HL-60/S4 treated with phorbol 12-myristate 13-acetate at 8.2 ng/mL for 4 days and 3 days (cell line): Measurements from ENCODE around the gene CCDC85C.

Source experiments
- in situ Hi-C: fragments of 300-500 bp; cut with MboI; formaldehyde crosslinking; loops from 2 replicates; pipeline ENCODE4 v1.15.0; 2022; ENCODE audit warnings: low sequenced_read_pairs

CCDC85C gene

GRCh38 chr14:99592394-99592793 is 11.6 kb downstream of the CCDC85C start:
- in situ Hi-C loops, result no loop called here

DNA sequence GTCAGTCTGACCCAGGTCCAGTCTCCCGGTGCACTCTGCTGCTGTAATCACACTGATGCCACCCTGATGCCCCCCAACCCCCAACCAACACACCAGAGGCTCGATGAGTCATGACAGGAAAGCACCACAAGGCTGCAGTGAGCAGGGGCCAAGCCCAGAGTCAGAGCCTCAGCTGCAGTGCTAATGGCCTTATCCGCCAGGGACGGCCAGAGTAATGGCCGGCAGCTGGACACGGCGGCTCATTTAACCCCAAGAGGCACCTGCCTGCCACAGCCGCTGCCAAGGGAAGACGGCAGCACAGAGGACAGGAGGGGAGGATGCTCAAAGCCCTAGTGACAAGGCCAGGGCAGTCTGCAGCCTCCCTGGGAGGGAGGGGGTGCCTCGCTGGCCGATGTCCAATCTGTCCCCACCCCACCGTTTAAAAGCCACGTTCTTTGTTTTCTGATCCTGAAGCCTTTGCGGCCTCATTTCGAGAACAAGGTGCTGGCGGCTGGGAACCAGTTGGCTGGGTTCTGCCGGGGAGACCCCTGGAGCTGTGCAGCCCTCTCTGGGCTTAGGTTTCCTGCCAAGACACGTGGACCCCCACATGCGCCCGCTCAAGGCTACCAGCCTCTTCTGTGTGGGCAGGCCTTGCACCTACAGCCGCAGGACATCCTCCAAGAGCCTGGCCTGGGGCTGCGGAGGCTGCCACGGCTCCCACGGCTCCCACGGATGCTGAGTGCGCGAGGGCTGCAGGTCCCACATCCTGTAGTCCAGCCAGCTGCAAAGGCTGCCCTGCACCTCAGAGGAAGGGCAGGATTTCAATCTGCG is 13.1 kb downstream of the CCDC85C start:
- in situ Hi-C loops, result no loop called here

DNA sequence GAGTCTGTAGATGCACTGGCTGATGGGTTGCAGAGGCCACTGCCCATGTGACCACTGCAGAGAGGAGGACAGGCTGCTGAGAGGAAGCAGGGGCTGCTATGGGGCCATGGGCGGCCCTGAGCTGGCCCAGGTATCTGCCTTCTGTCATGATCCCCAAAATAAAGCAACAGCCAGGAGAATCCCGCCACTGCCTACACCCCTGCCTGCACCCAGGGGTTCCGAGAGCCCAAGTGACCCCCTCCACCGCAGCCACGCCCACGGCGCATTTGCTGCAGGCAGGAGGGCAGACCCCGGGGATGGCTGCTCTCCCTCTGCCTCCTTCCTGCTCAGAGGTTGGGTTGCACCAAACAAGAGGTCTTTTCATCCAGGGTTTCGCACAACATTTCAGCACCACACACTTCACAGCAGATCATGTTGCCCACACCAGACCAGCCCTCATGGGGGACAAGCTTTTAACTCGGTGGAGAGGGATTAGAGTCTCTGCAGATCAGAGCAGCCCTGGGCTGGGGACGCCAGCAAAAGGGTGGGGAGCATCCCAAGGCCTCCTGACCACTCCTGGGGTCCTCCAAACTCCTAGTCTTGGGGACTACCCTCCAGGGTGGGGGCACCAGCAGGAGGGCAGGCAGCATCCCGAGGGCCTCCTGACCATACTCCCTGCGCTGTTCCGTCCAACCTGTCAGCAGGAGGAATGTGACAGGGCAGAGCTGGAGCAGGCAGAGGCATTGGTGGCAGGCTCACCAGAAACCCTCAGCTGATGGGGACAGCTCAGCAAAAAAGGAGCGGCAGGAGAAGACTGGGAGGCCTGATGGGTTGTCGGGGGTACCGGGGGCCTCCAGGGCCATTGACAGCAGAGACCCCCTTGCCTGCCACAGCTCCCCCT is 14.1 kb downstream of the CCDC85C start:
- in situ Hi-C loops, result no loop called here

- in situ Hi-C loops, result no loop called here
These were observed 15.0 kb downstream of the CCDC85C start for GRCh38 chr14:99589031-99589441.

GRCh38 chr14:99587460-99588278 is 16.3 kb downstream of the CCDC85C start:
- in situ Hi-C loops, result no loop called here

DNA sequence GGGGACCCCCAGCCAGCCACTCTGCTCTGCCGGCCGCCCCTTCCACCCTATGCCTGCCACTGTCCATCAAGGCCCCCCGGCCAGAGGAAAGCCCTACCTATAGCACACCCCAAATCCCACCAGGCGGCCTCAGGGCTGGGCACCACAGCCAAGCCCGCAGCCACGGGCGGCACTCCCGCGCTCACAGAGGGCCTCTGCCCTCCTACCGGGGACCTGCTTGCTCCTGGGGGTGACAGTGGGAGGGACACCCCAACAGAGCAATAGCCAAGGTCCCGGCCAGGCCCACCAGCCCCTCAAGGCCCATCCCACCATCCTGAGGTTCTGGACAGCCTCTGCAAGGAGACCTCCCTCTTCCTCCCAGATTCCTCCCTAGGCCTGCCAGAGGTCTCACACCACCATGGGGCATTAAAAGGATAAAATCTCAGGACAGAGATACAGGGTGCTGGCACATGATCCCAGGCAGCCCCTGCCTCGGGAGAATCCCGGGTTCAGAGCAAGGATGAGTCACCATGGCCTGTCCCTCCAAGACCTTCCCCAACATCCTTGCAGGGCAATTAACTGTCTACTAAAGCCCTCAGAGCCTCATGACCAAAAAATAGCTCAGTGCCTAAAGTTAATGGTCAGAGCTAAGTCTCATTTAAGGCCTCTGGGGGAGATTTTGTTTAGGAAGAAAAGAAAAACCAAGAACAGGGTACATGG is 17.1 kb downstream of the CCDC85C start:
- in situ Hi-C loops, result no loop called here

GRCh38 chr14:99586054-99586760 is 17.8 kb downstream of the CCDC85C start:
- in situ Hi-C loops, result no loop called here

DNA sequence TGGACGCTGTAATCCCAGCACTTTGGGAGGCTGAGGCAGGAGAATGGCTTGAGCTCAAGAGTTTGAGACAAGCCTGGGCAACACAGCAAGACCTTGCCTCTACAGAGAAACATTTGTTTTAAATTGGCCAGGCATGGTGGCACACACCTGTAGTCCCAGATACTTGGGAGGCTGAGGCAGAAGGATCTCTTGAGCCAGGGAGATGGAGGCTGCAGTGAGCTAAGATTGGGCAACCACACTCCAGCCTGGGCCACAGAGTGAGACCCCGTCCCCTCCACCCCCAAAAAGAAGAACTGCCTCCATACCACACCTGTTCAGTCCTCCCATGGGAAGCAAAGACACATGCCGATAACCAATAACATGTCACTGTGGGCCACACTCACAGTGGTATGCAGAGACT is 19.2 kb downstream of the CCDC85C start:
- in situ Hi-C loops, result no loop called here

DNA sequence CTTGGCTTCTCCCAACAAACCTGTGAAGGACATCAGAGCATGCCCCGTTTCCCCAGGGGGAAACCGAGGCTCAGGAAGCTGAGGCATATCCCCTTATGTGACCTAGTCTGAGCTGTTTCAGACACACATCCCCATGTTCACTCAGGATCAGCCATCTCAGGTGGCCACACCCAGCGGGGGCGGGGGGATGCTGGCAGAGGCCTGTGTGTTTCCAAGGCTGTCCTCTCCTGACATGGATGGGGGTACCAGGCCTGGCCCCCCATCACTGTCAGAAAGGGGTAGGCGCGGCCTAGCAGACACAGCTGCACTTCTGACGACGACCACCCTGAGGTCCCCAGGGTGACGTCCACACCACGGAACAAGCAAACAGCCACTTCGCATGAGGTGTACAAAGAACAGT is 22.1 kb downstream of the CCDC85C start:
- in situ Hi-C loops, result no loop called here

GRCh38 chr14:99581374-99581773 is 22.6 kb downstream of the CCDC85C start:
- in situ Hi-C loops, result no loop called here

DNA sequence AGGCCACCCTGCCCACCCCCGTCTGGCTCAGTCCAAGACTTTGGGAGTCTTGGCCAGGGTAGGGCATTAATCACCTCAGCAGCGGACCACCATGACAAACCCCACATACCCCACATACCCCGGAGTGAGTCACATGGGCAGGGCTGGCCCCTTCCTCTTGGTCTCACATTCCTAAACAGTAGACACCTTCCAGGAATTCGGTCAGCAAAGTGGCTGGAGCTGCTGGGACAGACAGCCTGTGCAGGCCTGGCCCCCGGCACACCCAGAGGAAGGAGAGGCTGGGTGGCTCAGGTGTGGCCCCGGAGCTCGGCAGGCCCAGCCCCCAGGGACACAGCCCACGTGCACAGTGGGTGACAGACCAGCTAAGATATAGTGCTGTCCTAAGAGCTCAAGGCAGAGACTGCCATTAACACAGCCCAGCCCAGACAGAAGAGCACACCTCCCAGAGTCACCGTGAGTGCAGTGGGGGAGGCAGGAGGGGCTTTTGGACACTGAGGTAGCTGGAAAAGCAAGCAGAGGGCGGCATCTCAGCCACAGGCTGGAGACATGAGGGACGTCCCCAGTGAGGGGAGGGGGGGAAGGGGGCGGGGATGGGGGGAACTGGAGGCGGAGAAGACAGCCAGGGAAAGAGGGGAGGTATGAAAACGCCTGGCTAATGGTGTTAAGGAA is 24.0 kb downstream of the CCDC85C start:
- in situ Hi-C loops, result no loop called here

GRCh38 chr14:99579120-99579836 is 24.7 kb downstream of the CCDC85C start:
- in situ Hi-C loops, result no loop called here

GRCh38 chr14:99578541-99579101 is 25.4 kb downstream of the CCDC85C start:
- in situ Hi-C loops, result no loop called here

- in situ Hi-C loops, result no loop called here
These were observed 27.0 kb downstream of the CCDC85C start for GRCh38 chr14:99576761-99577705.

DNA sequence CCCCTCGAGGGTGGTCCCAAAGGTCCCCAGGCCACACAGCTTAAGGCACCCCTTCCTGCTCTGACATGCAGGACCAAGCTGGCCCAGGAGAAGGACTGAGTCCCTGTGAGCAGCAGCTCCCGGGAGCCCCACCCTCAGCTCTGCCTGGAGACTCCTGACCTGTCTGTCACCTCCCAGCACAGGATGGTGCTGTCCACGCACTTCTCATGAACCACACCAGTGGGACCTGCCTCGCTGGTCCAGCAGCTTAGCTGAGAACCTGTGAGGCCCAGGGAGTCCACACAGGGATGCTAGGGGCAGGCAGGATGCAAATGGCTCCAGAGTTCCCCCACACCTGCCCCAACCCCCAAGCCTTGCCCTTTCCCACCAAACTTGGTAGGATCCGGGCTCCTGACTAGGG is 27.7 kb downstream of the CCDC85C start:
- in situ Hi-C loops, result no loop called here

GRCh38 chr14:99575043-99576023 is 28.7 kb downstream of the CCDC85C start:
- in situ Hi-C loops, result no loop called here
